ENCODE data around the gene DPEP2NB. TPM values are rescaled to one million over a fixed set of nuclear protein-coding genes. Genes with fewer than 3 reads are reported as not detected.
A peak's percentile ranks its signal among the peaks of the same experiment; 100 is the strongest.
"Not testable (repeated sequence)": the region's sequence is repeated elsewhere in the genome, so short reads cannot be mapped to it uniquely, and the experiment has no call there.

Gene DPEP2NB
- total and polyA plus RNA-seq, 3 donors from 2014 or later, result 2.4 to 4.1 (median 3.2) TPM

- DNase-seq, result no peak
- WGBS, 2 donors, result 83% methylated on average over 12 to 13 of the region's 14 CpGs
- intact Hi-C loops (cut with DNase I; ENCODE audit: low total_unique reads), result no loop called here
- Histone ChIP-seq H3K27ac (no peak overlapping the region), H3K27me3 (no peaks in the 10 kb centered on the region), H3K4me1 (no peaks in the 10 kb centered on the region), H3K4me3 (no peak overlapping the region), H3K36me3 (ENCODE audit: low read depth, missing control alignments) (no peaks in the 10 kb centered on the region), H3K9me3 (no peaks in the 10 kb centered on the region)
- TF ChIP-seq POLR2A (IDR thresholded peaks at IDR 0.05) (no peak), CTCF (IDR thresholded peaks at IDR 0.05) (no peak)
These were observed 40.2 kb downstream of the DPEP2NB start for GRCh38 chr16:67975321-67976105.

- 87 to 95% methylated on average over 7 of the region's 7 CpGs for WGBS, 2 donors
- intact Hi-C loops (cut with DNase I; ENCODE audit: low total_unique reads); H3K27ac ChIP-seq; H3K36me3 ChIP-seq (ENCODE audit: low read depth, missing control alignments); H3K27me3 ChIP-seq; H3K4me1 ChIP-seq; H3K4me3 ChIP-seq; DNase-seq; H3K9me3 ChIP-seq: not testable (repeated sequence)
These were observed 43.4 kb downstream of the DPEP2NB start for GRCh38 chr16:67972285-67972684.

GRCh38 chr16:67971111-67971510 lies 44.6 kb downstream of the DPEP2NB start:
- intact Hi-C loops (cut with DNase I; ENCODE audit: low total_unique reads), result no loop called here
- 89 to 94% methylated on average over 9 of the region's 9 CpGs for WGBS, 2 donors
- H3K27me3 ChIP-seq, result no peaks in the 10 kb centered on the region

GRCh38 chr16:67969254-67970039 lies 46.3 kb downstream of the DPEP2NB start:
- no peaks in the 10 kb centered on the region for H3K9me3 ChIP-seq
- intact Hi-C loops (cut with DNase I; ENCODE audit: low total_unique reads), result no loop called here
- peak overlapping the region; percentile 75 to 94 for H3K27ac ChIP-seq
- no peak for TF ChIP-seq CTCF (IDR thresholded peaks at IDR 0.05)
- TF ChIP-seq POLR2A (IDR thresholded peaks at IDR 0.05), result no peak
- WGBS, 2 donors, result 20 to 31% methylated on average over 36 to 40 of the region's 40 CpGs
- H3K4me1 ChIP-seq, result peaks cover 20% of the 10 kb centered on the region
- DNase-seq, result no peak
- H3K4me3 ChIP-seq, result peak overlapping the region; percentile 82 to 89
- H3K27me3 ChIP-seq, result no peaks in the 10 kb centered on the region
- H3K36me3 ChIP-seq (ENCODE audit: low read depth, missing control alignments), result no peaks in the 10 kb centered on the region

More at GRCh38 chr16:67971111-67971510, 44.6 kb downstream of the DPEP2NB start:
- DNase-seq, result no peak
- no peaks in the 10 kb centered on the region for H3K36me3 ChIP-seq (ENCODE audit: low read depth, missing control alignments)
- H3K27ac ChIP-seq, result no peak overlapping the region
- no peak overlapping the region for H3K4me3 ChIP-seq
- H3K9me3 ChIP-seq, result no peaks in the 10 kb centered on the region
- peaks cover 14% of the 10 kb centered on the region for H3K4me1 ChIP-seq
- no peak for TF ChIP-seq POLR2A (IDR thresholded peaks at IDR 0.05)
- TF ChIP-seq CTCF (IDR thresholded peaks at IDR 0.05), result no peak
